Measurements from ENCODE around the gene PTP4A2.

Gene PTP4A2

DNA sequence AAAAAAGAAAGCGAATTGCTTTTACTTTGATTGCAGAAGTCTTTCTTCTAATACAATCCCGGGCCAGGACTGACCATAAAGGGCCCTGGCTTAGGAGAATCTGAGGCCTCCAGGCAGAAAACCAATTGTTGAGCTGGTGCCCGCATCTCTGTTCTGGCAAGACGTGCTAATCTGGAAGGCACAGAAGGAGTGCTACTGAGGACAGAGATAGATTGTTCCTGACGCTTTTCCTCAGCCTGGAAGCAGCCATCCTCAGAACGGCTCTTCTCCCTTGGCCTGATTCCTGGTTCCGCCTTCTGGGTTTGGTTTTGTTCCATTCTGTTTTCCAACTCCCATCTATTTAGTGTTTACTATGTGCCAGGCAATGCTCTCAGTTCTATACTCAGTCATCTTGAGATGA is 77.6 kb downstream of the PTP4A2 start:
- no peak for DNase-seq (ENCODE audit: low read depth in 2 of 2)

DNA sequence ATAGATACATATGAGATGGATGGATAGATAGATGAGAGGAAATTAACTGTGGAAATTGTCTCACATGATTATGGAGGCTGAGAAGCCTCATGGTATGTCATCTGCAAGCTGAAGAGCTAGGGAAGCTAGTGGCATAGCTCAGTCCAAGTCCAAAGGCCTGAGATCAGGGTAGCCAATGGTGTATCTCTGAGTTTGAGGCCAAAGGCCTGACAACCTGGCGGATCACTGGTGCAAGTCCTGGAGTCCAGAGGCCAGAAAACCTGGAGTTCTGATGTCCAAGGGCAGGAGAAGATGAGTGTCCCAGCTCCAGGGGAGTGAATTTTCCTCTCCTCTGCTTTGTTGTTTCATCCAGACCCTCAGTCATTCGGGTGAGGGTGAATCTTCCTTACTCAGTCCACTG is 78.4 kb downstream of the PTP4A2 start:
- DNase-seq (ENCODE audit: low read depth in 2 of 2), result no peak

DNA sequence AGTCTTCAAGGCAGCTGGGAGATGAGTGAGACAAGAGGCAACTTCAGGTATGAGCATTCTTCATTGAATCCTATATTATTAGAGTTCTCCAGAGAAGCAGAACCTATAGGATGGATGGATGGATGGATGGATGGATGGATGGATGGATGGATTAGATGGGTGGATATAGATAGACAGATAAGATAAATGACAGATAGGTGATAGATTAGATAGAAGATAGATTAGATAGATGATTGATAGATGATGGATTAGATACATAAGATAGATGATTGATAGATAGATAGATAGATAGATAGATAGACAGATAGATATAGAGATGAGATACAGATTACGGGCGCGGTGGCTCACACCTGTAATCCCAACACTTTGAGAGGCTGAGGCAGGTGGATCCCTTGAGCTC is 79.1 kb downstream of the PTP4A2 start:
- DNase-seq (ENCODE audit: low read depth in 2 of 2), result no peak

DNA sequence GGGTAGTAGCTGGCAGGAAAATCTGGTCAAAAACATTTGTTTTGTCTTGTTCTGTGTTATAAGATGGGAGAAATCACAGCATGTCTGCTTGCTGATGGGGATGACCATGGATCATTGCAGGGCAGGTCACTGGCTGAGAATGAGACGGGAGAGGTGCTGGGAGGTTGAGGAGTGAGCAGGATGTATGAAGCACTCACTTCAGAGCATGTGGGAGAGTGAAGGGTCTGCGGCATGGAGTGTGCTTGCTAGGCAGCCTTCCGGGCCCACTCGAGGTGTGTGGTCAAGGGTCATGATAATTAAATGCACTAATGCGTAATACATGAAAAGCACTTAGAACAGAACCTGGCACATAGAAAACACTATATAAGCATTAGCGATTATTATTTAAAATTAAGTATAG is 80.3 kb downstream of the PTP4A2 start:
- DNase-seq (ENCODE audit: low read depth in 2 of 2), result no peak
